Stimulated activated naive CD4-positive, alpha-beta T cell (primary cell): ENCODE results near the gene TMEM242.

Source experiments
- DNase-seq, 6 experiments: peaks; one replicate each; lab custom pipeline; 2025; lab: John Stamatoyannopoulos, UW

Gene TMEM242

DNA sequence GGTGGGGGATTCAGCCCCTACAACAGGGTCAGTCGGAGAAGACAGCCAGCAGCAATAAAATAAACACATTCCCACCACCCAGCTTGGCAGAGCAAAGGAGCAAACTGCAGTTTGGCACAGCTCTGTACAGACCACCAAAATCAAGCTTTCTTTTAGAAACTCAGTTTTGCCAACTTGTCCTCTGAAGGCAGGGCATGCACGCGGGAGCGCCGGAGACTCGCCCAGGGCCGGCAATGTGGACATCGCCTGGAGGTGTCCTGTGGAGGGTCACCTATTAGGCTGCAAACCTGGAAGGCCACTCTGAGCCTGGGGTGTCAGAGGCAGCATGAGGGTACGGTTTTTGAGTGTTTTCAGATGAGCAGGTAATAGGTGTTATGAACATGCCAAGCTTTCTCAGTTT lies 34.7 kb downstream of the TMEM242 start:
- DNase-seq, result no peak

DNA sequence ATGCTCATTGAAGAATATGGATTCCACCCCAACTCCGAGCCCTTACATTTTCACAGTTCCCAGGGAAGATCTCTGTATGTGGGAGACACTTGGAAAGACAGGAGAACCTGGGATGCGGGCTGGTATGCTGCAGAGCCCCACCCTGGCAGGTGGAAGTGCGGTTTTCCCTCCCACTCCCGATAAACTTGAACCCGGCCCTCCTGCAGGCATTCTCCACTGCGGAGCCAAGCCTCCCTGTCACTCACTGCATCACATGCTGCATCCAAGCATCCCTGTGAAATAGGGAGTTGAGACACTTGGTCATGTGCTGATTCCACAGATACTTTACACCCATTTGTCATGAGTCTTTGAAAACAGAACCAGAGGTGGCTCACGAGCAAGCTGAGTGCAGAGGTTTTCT lies 35.4 kb downstream of the TMEM242 start:
- DNase-seq, result no peak

DNA sequence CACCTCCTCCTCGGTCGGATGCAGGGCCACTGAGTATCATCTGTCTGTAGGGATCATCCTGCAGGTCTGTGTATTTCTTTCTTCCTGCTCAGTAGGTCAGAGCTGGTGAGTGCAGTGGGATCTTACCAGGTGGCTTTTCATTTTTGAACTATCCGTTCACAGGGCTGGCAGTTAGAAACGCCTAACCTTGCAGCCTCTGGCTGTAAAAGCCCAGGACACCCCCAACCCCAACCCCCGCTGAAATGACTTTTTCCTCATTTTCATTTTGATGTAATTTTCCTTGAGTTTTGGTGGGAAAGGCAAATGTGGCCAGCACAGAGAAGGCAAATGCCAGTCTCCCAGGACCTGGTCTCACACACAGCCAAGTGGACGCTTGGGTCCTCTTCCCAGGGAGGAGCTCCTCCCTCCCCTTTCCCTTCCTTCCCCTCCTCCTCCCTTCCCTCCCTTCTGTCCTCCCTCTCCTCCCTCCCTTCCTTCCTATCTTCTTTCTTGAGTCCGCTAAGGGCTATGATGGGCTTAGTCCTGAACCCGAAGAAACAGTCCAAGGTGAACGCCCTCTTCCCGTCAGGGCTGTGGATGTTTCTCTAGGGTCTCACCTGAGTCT lies 36.0 kb downstream of the TMEM242 start:
- no peak for DNase-seq

DNA sequence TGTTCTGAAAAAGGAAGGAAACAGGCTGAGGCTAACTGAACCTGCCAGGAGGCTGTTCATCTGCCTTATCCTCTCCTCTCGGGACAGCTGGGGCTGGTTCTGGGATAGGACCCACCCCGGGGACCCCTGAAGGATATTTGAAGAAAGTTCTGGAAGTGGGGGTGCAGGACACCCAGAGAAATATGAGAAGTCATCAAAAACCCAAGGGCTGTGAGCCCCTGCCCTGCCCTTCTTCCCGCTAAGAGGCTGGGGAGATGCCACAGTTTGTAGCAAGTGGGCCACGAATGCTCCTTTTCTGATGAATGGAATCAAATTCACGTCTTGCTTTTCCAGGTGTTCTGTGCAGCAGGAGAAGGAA lies 37.9 kb downstream of the TMEM242 start:
- no peak for DNase-seq

DNA sequence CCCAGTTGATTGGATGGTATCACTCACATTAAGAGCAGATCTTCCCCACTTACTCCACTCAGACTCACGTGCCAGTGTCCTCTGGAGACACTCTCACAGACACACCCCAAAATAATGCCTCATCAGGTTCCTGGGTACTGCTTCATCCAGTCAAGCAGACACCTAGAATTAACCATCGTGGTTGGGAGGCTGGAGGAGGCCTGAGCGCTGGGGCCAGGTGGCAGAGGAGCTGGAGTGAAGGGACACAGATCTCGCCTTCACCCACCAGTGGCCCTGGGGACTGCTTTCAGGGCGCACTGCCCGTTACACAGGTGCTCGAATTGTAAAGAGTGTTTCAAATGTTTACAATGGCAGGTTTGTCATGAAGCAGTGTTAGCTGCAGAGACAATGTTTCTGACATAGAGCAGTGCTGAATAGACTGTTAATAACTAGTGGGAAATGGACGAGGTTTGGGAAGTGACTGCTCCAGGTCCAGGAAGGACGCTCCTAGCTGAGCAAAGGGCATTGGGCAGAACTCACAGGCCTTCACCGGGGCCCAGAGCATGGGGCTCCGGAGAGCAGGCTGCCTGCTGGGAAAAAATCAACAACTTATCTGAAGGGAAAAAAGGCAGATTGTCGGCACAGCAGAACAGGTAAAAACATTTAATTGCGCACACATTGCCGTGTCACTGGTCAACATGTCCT lies 38.4 kb downstream of the TMEM242 start:
- DNase-seq, result no peak

DNA sequence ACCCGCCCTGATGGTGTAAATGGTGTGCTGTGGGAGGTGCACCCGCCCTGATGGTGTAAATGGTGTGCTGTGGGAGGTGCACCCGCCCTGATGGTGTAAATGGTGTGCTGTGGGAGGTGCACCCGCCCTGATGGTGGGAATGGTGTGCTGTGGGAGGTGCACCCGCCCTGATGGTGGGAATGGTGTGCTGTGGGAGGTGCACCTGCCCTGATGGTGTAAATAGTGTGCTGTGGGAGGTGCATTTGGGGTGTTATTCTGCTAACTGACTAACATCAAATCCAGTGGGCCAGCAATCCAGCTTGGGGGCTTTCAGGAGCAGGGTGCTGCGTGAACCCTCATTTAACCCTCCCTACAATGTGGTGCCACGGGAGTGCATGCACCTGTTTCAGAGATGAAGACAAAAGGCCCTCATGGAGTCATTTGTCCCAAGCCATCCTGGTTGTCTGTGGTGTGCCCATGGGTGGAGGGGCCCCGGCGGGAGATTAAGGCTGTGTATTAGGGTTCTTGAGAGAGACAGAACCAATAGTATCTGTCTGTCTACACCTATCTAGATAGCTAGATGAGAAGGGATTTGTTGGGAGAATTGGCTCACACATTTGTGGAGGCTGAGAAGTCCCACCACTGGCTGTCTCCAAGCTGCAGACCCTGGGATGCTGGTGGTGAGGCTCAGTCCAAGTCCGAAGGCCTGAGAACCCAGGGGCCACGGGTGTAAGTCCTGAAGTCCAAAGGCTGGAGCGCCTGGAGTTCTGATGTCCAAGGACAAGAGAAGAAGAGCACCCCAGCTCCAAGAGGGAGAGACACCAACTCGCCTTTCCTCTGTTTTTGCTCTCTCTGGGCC lies 39.2 kb downstream of the TMEM242 start:
- no peak for DNase-seq

DNA sequence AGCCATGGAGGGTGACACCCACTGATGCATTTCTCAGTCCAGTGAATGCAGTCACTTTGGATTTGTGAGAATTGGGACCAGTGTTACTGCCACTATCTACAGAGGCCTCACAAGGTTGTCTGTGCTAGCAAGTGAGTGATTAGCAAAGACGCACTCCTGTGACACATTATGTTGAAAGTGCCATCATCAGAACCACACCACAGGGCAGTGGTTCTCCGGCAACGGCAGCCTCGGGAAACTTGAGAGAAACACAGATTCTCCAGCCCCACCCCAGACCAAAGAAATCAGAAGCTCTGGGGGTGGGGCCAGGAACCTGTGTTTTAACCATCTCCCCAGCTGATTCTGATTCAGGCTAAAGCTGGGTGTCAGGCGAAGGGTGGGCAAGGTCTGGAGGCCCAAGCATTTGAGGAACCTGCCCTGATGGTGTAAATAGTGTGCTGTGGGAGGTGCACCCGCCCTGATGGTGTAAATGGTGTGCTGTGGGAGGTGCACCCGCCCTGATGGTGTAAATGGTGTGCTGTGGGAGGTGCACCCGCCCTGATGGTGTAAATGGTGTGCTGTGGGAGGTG lies 39.9 kb downstream of the TMEM242 start:
- no peak for DNase-seq

DNA sequence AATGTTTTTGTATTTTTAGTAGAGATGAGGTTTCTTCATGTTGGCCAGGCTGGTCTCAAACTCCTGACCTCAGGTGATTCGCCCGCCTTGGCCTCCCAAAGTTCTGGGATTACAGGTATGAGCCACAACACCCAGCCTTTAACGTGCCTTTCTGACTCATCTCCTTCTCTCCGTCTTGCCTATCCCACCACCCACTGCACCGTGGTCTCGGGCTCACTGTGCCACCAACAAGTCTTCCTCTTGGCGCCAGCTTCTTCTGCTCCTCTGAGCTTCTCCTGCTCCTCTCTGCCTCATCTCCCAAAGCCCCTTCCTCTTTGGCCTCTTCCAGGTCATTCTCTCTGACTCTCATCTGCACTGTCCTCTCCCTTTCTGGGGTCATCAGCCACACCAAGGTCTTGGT lies 41.0 kb downstream of the TMEM242 start:
- no peak for DNase-seq

DNA sequence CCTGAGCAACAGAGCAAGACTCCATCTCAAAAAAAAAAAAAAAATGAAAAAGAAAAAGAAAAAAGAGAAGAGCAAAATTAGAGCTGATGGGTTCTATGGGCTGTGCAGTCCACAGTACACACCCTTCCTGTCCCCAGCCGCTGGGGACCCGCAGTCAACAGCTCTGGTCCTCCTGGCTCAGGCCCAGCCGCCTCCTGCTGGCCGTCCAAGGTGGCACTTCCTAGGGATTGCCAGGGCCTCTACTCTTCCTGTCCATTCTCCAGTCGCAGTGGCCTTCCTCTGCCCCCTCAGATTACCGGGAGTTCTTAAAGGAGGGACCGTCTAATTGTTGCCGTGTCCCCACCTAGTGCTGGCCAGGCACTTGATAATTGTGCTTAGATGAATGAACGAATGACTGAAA lies 41.7 kb downstream of the TMEM242 start:
- no peak for DNase-seq

DNA sequence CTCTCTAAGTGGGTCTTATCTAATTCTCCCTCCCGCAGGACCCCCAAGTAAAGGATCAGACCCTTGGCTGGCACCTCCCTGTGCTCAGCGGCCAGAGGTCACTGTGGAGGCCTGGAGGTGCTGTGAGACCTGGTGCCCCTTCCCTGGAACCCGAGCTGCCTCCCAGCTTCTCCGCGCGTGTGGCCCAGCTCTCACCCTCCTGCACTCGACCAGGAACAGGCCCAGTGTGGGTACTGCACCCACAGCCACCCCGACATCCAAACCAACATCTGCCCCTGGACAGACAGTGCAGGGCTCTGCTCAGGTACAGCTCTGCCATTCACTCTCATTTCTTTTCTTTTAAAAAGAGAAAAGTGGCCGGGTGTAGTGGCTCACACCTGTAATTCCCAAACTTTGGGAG lies 42.4 kb downstream of the TMEM242 start:
- no peak for DNase-seq

DNA sequence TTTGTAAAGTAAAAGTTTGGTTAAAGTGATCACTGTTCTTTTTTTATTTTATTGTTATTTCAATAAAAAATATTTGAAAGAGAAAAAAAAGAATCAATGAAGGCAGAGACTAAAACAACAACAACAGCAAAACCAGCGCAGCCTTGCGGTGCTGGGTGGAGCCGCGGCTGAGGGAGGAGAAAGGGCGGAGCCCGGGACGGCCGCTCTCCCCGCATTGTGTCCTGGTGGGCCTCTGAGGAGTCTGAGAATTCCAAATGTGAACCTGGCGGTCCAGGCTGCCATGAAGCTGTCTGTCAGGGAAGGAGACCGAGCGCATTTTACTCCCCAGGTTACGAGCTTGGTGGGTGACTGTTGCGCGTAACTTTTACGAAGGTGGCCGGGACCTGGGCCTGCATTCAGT lies 43.2 kb downstream of the TMEM242 start:
- no peak for DNase-seq

DNA sequence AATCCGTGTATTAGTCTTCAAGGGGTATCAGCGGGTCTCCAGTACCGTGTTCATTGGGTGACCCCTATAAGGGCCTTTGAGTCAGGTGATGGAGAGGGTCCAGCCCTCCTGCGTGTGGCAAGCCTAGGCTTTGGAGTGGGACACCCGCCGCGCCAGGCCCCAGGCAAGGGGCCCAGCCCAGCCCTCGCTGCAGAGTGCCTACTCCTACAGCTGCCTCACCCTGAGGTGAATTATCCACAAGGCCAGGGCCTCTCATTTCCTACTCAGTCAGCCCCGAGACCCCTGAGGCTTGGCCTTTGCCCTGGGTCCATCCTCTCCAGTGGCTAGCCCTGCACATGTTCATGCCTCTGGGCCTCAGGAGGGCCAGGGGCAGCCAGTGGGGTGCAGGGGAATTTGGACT lies 45.1 kb downstream of the TMEM242 start:
- no peak for DNase-seq

DNA sequence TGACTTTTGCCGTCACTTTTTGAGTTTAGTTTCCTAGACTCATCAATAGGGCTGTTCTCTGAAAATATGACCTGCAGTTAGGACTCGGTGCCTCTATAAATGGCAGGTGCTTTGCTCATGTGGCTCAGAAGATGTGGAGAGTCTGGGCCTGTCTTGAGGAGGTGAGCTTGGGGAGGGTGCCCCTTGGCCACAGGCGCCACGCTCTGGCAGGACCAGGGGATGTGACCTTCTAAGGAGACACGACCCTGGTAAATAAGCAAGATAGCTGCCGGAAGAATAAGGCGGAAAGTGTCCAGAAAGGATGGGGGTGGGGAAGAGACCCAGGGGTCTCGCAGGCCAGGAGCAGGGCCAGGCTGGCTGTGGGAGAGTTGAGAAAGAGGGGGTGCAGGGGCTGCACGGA lies 46.6 kb downstream of the TMEM242 start:
- DNase-seq, result no peak

DNA sequence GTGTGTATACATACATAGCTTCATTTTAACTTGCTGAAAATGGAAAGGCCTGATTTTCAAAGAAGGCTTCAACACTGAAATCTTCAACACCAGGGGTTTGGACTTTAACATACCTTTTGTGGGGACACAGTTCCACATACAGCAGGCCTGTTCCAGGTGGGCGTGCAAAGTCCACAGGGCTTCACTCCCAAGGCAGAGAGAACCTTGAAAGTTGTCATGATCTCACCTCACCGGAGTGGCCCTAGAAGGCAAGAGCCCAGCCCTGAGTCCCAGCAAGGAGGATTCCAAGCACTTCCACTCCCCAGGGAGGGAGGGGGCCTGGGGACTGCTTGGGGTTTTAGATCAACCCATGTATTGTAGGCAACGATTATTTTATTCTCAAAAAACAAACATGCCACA lies 47.2 kb downstream of the TMEM242 start:
- no peak for DNase-seq

DNA sequence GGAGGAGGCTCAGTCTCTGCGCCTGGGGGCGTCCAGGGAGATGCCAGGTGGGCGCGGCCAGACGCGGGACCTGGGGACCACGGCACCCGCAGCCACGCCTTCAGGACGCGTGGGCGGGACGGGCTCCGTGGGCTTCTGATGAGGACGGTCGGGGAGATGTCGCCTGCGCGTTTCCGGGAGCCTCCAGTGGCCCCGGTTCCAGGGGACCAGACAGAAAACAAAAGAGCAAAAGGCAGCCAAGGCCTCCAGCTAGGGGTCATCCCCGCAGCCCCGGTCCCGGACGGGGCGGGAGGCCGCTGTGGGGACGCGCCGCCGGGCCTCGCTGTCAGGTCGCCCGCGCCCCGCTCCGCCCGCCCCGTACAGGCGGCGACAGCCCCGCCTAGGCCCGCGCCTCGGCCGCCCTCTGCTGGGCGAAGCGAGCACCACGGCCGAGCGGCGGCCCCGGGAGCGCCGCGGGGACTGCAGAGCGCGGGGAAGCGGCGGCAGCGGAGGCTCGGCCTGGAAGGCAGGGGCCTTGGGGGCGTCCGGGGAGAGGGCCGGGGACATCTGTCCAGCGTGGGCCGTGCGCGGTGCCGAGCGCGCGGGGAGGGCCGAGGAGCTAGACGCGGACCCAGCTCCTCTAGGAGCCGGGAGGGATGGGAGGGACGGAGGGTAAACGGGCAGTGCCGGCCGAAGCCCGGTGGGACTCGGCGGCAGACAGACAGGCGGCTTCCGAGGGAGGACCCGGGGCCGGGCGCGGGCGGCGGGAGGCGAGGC lies 48.7 kb downstream of the TMEM242 start:
- DNase-seq, result peak; percentile 71 to 97 (median 86)

DNA sequence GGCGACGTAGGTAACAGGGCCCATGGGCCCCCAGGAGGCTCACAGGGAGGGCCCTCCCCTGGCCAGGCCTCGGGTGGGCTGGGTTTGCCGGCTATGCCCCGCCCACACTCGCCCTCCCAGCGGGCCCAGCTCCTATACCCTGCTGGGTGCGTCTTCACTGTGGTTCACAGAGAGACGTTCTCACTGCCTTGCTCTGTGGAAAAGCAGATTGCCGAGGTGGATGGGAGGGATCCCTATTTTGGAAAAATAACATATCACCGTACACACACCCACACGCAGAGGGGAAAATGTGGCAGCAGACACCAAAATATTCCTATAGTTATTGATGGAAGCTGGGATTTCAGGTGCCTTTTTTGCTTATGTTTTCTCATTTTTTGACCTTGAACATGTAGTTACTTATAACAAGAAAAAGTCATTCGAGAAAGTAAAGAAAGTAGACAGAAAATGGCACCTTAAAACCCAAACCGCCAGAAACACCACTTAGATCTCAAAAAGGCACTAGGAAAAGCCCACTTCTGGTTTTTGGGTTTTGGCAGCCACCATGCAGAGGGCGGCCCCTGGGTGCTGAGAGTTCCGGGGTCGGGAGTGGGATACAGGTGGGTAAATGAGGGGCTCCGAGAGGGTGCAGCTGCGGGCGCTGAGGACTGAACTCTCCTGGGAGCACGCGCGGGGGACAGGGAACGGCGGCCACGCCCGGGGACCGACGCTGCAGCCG lies 49.4 kb downstream of the TMEM242 start:
- peak in 5 of 6 experiments; percentile 53 to 70 (median 56) for DNase-seq

DNA sequence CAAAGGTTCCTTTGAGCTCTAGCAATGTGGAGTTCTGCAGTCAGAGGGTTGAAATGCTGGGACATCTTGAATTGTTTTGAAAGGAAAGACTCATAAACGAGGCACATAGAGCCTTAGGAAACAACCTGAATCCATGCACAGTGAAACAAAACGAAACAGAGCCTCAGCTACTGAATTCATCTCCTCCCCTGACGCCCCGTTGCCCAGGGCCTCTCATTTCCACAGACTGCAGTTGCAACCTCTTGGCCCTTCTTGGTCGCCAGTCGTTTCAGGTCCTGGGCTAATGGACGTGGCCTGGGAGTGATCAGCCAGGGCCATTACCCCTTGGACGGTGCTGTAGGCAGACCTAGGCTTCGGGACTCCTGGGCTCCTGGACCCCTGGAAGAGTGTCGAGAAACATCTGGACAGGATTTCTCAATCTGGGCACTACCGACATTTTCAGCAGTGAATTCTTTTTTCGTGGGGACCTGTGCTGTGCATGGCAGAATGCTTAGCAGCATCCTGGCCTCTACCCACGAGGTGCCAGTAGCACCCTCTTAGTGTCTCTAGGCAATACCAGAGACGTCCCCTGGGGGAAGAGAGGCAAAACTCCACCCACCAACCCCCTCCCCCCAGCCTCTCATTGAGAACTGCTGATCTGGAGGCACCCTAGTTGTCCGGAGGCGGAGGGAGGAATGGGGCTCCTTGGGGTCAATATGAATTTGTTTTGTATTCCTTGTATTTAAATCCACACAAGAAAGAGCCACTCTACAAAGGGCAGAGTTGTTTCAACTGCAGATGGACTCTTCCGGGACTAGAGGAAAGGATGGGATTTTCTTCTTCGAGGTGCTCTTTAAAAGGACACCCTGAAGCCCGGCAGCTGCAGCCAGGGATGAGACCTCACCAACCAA lies 50.2 kb downstream of the TMEM242 start:
- DNase-seq, result peak in 5 of 6 experiments; percentile 3 to 48 (median 34)

DNA sequence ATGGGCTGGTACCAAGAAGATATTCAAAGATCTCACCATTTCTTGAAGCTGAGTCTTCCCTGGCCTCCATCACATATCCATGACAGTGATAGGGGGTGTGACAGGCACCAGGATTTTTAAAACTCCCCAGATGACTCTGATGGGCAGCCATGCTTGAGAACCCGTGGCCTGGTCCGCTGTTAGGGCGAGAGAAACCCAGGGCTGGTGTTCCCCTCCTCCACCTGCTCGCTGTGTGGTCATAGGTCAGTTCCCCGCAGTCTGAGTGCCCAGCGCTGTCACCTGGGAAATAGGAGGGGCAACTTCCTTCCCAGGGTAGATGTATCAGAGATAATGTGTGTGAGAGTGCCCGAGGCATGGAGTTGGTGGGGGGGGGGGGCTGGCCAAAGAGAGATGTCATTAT lies 50.9 kb downstream of the TMEM242 start:
- no peak for DNase-seq

DNA sequence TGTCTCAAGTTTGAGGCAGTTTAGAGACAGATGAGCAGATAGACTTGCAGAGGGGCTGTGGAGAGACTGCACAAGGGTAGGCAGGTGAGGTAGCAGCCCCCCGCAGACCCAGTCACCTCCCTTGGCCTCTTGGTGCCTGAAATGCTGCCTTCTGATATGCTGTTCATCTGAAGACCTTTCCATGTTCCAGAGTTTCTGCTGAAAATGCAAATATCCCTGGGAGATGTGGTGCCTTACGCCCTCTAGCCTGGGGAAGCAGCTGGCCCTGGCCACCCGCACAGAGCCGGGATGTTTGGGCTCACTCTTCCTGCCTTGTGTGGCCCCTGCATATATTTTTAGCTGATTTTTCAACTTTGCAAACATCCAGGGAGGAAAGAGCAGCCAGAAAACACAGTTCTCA lies 51.4 kb downstream of the TMEM242 start:
- no peak for DNase-seq

DNA sequence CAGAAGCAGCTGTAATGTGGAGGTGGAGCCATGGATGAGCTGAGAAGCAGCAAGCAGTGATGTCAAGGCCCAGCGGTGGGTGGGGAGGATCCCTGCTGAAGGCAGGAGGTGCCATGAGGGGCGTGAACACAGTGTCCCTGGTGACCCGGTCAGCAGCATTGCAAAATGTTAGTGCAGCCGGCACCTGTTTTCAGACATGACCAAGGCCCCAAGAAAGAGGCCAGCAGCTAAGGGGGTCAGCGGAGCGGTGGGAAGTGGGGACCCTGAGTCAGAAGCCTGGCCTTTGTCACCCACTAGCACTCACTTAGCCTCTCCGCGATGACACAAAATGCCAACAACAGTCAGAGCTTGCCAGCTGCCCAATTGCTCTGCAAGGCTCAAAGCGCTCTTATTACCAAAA lies 51.9 kb downstream of the TMEM242 start:
- DNase-seq, result no peak

DNA sequence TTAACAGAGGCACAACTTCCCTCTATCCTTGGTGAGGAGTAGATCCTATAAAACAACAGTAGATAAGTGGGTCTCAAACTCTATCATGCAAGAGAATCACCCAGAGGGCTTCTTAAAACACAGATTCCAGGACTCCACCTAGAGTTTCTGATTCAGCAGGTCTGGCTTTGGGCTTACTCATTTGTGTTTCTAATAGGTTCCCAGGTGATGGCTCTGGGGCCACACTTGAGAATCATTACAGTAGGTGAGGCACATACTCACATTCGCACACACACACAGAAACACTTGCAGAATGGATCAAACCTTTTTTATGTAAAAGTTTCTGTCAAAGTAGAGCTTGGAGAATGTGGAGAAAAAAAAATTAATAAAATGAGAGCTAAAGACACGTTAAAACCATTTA lies 52.4 kb downstream of the TMEM242 start:
- DNase-seq, result no peak
